ENCODE measurements around the gene MYO1E. TPM values are rescaled to one million over a fixed set of nuclear protein-coding genes. Genes with fewer than 3 reads are reported as not detected.
A peak's percentile ranks its signal among the peaks of the same experiment; 100 is the strongest.

Gene MYO1E
- total and polyA plus RNA-seq, 4 donors: 20.9 to 84.2 (median 52.4) TPM

DNA sequence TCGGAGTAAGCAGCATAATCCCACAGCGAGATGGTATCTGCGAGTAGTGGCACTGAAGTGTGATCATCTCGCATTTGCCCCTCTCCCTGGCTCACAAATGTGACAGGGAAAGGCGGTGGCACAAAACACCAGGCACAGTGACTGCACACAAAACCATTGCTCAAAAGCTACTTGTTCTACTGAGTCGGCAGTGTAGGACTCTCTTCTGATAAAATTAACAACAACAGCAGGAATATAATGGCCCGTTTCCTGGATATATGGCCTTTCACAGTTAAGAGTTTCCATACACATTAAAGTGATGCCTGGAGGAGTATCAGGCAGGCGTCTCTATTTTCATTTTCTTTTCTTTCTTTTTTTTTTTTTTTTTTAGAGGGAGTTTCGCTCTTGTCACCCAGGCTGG is 69.0 kb downstream of the MYO1E start:
- Histone ChIP-seq H3K36me3 (ENCODE audit: control insufficient read depth in 4 of 4, insufficient read depth in 4 of 4, low read length in 4 of 4) (no peaks in the 10 kb centered on the region), H3K9ac (ENCODE audit: insufficient read depth in 1 of 2, low read length in 2 of 2) (no peak overlapping the region), H3K4me3 (no peak overlapping the region), H3K4me1 (ENCODE audit: control insufficient read depth in 5 of 5, insufficient read depth in 5 of 5, low read length in 5 of 5) (peaks cover 0 to 13% (median 7%) of the 10 kb centered on the region in 5 donors), H3K9me3 (ENCODE audit: control insufficient read depth in 4 of 4, insufficient read depth in 3 of 4, low read length in 3 of 4) (no peaks in the 10 kb centered on the region), H3K27me3 (ENCODE audit: control insufficient read depth in 3 of 3, insufficient read depth in 3 of 3, low read length in 2 of 3) (no peaks in the 10 kb centered on the region), H3K27ac (ENCODE audit: low read depth in 1 of 2, low read length in 1 of 2) (no peak overlapping the region)
- DNase-seq: no peak
- TF ChIP-seq CTCF (IDR thresholded peaks at IDR 0.05; ENCODE audit: control extremely low read depth, extremely low read depth): no peak
- WGBS, 2 donors: 94 to 96% methylated on average over 8 to 9 of the region's 9 CpGs
- ATAC-seq (ENCODE audit: insufficient read depth, low FRiP score): no peak

DNA sequence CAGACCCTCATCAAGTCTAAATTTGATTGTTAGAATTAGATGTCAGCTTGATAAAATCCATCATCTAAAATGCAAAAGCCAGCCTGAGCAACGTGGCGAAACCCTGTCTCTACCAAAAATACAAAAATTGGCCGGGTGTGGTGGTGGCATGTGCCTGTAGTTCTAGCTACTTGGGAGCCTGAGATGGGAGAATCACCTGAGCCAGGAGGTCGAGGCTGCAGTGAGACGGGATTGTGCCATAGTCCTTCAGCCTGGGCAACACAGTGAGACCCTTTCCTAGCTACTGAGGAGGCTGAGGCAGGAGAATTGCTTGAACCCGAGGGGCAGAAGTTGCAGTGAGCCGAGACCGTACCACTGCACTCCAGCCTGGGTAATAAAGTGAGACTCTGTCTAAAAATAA is 69.5 kb downstream of the MYO1E start:
- H3K36me3 ChIP-seq (ENCODE audit: control insufficient read depth in 4 of 4, insufficient read depth in 4 of 4, low read length in 4 of 4): no peaks in the 10 kb centered on the region
- ATAC-seq (ENCODE audit: insufficient read depth, low FRiP score) (no peak), DNase-seq (no peak)
- TF ChIP-seq CTCF (IDR thresholded peaks at IDR 0.05; ENCODE audit: control extremely low read depth, extremely low read depth): no peak
- no peak overlapping the region for H3K9ac ChIP-seq (ENCODE audit: insufficient read depth in 1 of 2, low read length in 2 of 2)
- peaks cover 0 to 13% (median 8%) of the 10 kb centered on the region in 5 donors for H3K4me1 ChIP-seq (ENCODE audit: control insufficient read depth in 5 of 5, insufficient read depth in 5 of 5, low read length in 5 of 5)
- WGBS, 2 donors: 98% methylated on average over 8 of the region's 8 CpGs
- no peak overlapping the region for H3K4me3 ChIP-seq
- H3K27me3 ChIP-seq (ENCODE audit: control insufficient read depth in 3 of 3, insufficient read depth in 3 of 3, low read length in 2 of 3): no peaks in the 10 kb centered on the region
- no peaks in the 10 kb centered on the region for H3K9me3 ChIP-seq (ENCODE audit: control insufficient read depth in 4 of 4, insufficient read depth in 3 of 4, low read length in 3 of 4)
- H3K27ac ChIP-seq (ENCODE audit: low read depth in 1 of 2, low read length in 1 of 2): no peak overlapping the region

DNA sequence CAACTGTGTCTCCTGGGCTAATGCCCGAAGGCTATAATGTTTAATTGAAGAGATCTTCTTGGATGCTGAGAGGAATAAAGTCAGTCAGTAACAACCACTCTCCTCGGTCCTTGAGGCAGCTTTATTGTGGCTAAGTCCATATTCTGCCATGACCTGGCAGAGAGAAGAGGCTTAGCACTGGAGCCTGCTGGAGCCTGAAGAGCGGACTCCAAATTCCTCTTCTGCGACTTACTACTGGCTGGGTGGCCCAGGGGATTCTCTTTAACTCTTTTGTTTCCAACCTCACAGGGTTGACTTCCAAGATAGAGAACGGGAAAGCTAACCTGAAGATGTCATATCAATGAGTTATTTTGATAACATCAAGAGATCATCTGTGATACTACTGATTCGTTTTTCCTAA is 71.1 kb downstream of the MYO1E start:
- no peak for ATAC-seq (ENCODE audit: insufficient read depth, low FRiP score)
- Histone ChIP-seq H3K4me3 (no peak overlapping the region), H3K27ac (ENCODE audit: low read depth in 1 of 2, low read length in 1 of 2) (no peak overlapping the region), H3K4me1 (ENCODE audit: control insufficient read depth in 5 of 5, insufficient read depth in 5 of 5, low read length in 5 of 5) (peaks cover 0 to 14% (median 6%) of the 10 kb centered on the region in 5 donors), H3K36me3 (ENCODE audit: control insufficient read depth in 4 of 4, insufficient read depth in 4 of 4, low read length in 4 of 4) (no peaks in the 10 kb centered on the region), H3K9ac (ENCODE audit: insufficient read depth in 1 of 2, low read length in 2 of 2) (no peak overlapping the region), H3K27me3 (ENCODE audit: control insufficient read depth in 3 of 3, insufficient read depth in 3 of 3, low read length in 2 of 3) (no peaks in the 10 kb centered on the region), H3K9me3 (ENCODE audit: control insufficient read depth in 4 of 4, insufficient read depth in 3 of 4, low read length in 3 of 4) (no peaks in the 10 kb centered on the region)
- TF ChIP-seq CTCF (IDR thresholded peaks at IDR 0.05; ENCODE audit: control extremely low read depth, extremely low read depth): no peak
- WGBS, 2 donors: 83 to 88% methylated on average over 6 of the region's 6 CpGs
- no peak for DNase-seq

DNA sequence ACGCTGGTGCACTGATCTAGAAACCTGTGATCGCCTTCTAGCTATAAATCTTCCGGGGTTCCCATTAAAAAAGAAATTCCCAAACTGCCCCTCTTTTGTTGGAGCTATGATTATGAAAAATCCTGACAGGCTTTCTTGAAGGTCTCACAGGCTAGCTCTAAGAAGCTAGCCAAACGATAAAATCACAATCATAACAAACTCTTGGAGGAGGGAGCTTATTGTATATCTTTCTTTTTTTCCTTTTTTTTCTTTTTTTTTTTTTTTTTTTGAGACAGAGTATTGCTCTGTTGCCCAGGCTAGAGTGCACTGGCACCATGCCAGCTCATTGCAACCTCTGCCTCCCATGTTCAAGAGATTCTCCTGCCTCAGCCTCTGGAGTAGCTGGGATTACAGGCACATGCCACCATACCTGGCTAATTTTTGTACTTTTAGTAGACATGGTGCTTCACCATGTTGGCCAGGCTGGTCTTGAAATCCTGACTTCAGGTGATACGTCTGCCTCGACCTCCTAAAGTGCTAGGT is 72.0 kb downstream of the MYO1E start:
- WGBS, 2 donors: 32 to 38% methylated on average over 6 of the region's 6 CpGs
- Histone ChIP-seq H3K4me3 (no peak overlapping the region), H3K9ac (ENCODE audit: insufficient read depth in 1 of 2, low read length in 2 of 2) (no peak overlapping the region)

More for the DNA sequence above, 72.0 kb downstream of the MYO1E start:
- no peak for TF ChIP-seq CTCF (IDR thresholded peaks at IDR 0.05; ENCODE audit: control extremely low read depth, extremely low read depth)
- H3K27ac ChIP-seq (ENCODE audit: low read depth in 1 of 2, low read length in 1 of 2): peak overlapping the region in 1 of 2 donors; percentile 84
- H3K4me1 ChIP-seq (ENCODE audit: control insufficient read depth in 5 of 5, insufficient read depth in 5 of 5, low read length in 5 of 5): peaks cover 0 to 20% (median 8%) of the 10 kb centered on the region in 5 donors
- no peaks in the 10 kb centered on the region for H3K9me3 ChIP-seq (ENCODE audit: control insufficient read depth in 4 of 4, insufficient read depth in 3 of 4, low read length in 3 of 4)
- no peaks in the 10 kb centered on the region for H3K36me3 ChIP-seq (ENCODE audit: control insufficient read depth in 4 of 4, insufficient read depth in 4 of 4, low read length in 4 of 4)
- H3K27me3 ChIP-seq (ENCODE audit: control insufficient read depth in 3 of 3, insufficient read depth in 3 of 3, low read length in 2 of 3): no peaks in the 10 kb centered on the region
- ATAC-seq (ENCODE audit: insufficient read depth, low FRiP score) (no peak), DNase-seq (peak in 2 of 3 donors; percentile 4 to 28)

Data from lung (tissue), 12 donors.